Loucy (cell line): ENCODE measurements around the gene RSPH3.

Experiments used
- EZH2phosphoT487 ChIP-seq: fragments of 200-600 bp; IDR thresholded peaks from 2 replicates; pipeline ENCODE4 v1.6.1; 2018; ENCODE audit warnings: antibody characterized with exemption, mild to moderate bottlenecking, moderate library complexity, borderline replicate concordance
- TF ChIP-seq, protein P1 (sequence below): fragments of 200-600 bp; sonication (generic); conservative IDR thresholded peaks from 2 replicates; pipeline ENCODE4 v1.5.1; 2014; ENCODE audit warnings: mild to moderate bottlenecking, antibody characterized with exemption, low read length

DNA sequence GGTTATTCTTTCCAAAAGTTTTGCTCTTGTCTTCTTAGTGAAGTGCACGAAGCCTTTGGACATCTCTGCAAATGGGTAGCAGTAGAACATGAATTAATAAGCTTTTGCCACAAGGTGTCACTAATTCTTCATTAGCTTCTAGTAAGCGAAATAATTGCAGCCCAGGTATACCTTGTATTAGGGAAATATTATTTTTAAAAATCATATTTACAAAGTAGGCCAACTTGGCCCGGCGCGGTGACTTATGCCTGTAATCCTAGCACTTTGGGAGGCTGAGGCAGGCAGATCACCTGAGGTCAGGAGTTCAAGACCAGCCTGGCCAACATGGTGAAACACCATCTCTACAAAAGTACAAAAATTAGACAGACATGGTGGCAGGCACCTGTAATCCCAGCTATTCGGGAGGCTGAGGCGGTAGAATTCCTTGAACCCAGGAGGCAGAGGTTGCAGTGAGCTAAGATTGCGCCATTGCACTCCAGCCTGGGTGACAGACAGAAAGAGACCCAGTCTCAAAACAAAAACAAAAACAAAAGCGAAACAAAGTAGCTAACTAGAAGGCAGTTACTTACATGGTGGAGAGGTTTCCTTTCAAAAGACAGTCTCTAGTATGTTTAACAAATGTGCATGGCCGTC lies 8.8 kb upstream of the RSPH3 start:
- TF ChIP-seq, protein P1, sequence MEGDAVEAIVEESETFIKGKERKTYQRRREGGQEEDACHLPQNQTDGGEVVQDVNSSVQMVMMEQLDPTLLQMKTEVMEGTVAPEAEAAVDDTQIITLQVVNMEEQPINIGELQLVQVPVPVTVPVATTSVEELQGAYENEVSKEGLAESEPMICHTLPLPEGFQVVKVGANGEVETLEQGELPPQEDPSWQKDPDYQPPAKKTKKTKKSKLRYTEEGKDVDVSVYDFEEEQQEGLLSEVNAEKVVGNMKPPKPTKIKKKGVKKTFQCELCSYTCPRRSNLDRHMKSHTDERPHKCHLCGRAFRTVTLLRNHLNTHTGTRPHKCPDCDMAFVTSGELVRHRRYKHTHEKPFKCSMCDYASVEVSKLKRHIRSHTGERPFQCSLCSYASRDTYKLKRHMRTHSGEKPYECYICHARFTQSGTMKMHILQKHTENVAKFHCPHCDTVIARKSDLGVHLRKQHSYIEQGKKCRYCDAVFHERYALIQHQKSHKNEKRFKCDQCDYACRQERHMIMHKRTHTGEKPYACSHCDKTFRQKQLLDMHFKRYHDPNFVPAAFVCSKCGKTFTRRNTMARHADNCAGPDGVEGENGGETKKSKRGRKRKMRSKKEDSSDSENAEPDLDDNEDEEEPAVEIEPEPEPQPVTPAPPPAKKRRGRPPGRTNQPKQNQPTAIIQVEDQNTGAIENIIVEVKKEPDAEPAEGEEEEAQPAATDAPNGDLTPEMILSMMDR: peak; percentile 72
- TF ChIP-seq EZH2phosphoT487: no peak
